ENCODE data around the gene DAAM1. TPM values are rescaled to one million over a fixed set of nuclear protein-coding genes. Genes with fewer than 3 reads are reported as not detected.

Gene DAAM1
- total and polyA plus RNA-seq, 8 donors = 5.8 to 204 (median 31.3) TPM

DNA sequence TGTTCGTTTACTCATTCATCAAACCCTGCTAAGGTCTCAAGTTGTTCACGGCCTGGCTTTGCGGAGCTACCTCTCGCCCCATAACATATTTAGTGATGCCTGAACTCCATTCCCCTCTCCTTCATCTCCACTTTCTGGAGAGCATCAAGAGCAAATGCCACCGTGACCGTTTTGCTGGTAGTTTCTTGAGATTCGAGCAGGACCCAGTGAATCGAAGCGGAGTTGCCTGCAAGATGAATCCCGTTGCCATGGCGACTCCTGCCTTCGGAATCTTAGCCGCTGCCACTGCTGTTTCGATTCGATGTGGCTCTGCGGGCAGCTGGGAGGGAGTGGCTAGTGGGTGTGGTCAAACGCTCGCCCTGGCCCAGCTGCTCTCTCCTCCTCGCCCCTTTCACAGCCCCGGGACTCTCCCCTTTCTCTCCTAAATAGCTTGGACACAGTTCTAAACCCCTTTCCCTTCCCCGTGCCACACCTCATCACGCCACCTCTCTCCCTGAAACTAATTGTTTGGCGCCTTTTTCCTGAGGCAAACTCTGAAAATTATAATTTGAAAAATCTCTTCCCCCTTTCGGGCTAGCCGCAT lies 1.4 kb downstream of the DAAM1 start:
- peak; percentile 84 to 94 for DNase-seq
- WGBS, 5 donors = 2 to 4% (median 3%) methylated on average over 25 of the region's 25 CpGs
- H3K27me3 ChIP-seq = no peaks in the 10 kb centered on the region
- no peaks in the 10 kb centered on the region for H3K36me3 ChIP-seq
- peak overlapping the region; percentile 66 to 89 (median 74) for H3K4me3 ChIP-seq
- H3K4me1 ChIP-seq = peaks cover 8 to 48% (median 27%) of the 10 kb centered on the region in 4 donors
- H3K27ac ChIP-seq = peak overlapping the region; percentile 92 to 98 (median 97)
- TF ChIP-seq POLR2AphosphoS5 (IDR thresholded peaks at IDR 0.05) (peak in 2 of 3 donors; percentile 36 to 43), EP300 (IDR thresholded peaks at IDR 0.05) (no peak)
- intact Hi-C loops (cut with DNase I; ENCODE audit: low total_unique reads) = no loop called here
- H3K9me3 ChIP-seq = no peaks in the 10 kb centered on the region

DNA sequence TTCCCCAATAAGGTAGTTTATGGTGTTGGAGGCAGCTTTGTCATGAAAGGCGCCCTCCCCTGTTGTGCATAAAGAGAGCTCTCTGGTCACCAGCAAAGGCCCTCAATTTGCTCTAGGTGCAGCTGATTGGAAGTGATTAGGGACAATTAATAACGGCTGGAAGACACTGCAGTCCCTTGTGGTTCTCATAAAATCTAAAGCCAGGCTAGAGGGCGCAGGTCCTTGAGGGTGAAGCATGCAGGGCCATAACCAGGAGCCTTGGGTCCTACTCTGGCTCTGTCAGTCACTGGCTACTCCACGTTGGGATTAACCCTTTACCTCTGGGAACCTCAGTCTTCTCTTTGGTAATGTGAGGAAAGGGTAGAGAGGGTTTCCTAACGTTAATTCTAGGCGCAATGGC lies 1.9 kb downstream of the DAAM1 start:
- peak in 1 of 2 donors; percentile 37 for DNase-seq
- H3K27ac ChIP-seq = peak overlapping the region in 4 of 5 donors; percentile 92 to 98 (median 97)
- peak overlapping the region; percentile 66 to 89 (median 74) for H3K4me3 ChIP-seq

DNA sequence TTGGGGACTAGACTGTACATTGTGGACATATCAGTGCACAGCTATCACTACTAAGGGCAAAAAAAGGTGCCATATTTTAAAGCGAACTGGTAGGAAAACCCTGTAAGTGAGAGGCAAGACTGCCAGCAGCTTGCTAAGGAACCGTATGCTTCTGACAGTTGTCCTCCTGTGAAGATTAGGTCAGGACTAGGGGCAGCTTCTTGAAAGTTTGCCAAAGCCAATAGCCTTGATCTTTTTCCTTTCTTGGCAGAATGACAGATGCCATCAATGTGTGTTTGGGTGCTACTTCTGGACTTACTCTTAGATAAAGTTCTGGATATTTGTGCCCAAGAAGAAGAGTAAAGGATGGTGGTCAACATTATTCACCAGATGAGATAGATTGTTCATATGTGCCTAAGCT lies 7.4 kb downstream of the DAAM1 start:
- Histone ChIP-seq H3K27me3 (no peaks in the 10 kb centered on the region), H3K4me1 (peaks cover 0 to 58% (median 16%) of the 10 kb centered on the region in 4 donors), H3K9me3 (no peaks in the 10 kb centered on the region), H3K4me3 (no peak overlapping the region), H3K27ac (no peak overlapping the region), H3K36me3 (no peaks in the 10 kb centered on the region)
- no peak for TF ChIP-seq EP300 (IDR thresholded peaks at IDR 0.05)
- no peak for TF ChIP-seq CTCF (IDR thresholded peaks at IDR 0.05)
- TF ChIP-seq POLR2A (IDR thresholded peaks at IDR 0.05) = no peak
- no peak for TF ChIP-seq POLR2AphosphoS5 (IDR thresholded peaks at IDR 0.05)
- DNase-seq = no peak
- intact Hi-C loops (cut with DNase I; ENCODE audit: low total_unique reads) = no loop called here
- 46 to 76% (median 65%) methylated on average over 2 of the region's 2 CpGs for WGBS, 5 donors

More for the DNA sequence above, 1.9 kb downstream of the DAAM1 start:
- Histone ChIP-seq H3K36me3 (no peaks in the 10 kb centered on the region), H3K4me1 (peaks cover 8 to 48% (median 27%) of the 10 kb centered on the region in 4 donors), H3K9me3 (no peaks in the 10 kb centered on the region), H3K27me3 (no peaks in the 10 kb centered on the region)
- no peak for TF ChIP-seq EP300 (IDR thresholded peaks at IDR 0.05)
- TF ChIP-seq CTCF (IDR thresholded peaks at IDR 0.05) = no peak
- no peak for TF ChIP-seq POLR2AphosphoS5 (IDR thresholded peaks at IDR 0.05)
- no peak for TF ChIP-seq POLR2A (IDR thresholded peaks at IDR 0.05)
- 29 to 36% (median 32%) methylated on average over 6 of the region's 6 CpGs for WGBS, 5 donors
- intact Hi-C loops (cut with DNase I; ENCODE audit: low total_unique reads) = no loop called here

DNA sequence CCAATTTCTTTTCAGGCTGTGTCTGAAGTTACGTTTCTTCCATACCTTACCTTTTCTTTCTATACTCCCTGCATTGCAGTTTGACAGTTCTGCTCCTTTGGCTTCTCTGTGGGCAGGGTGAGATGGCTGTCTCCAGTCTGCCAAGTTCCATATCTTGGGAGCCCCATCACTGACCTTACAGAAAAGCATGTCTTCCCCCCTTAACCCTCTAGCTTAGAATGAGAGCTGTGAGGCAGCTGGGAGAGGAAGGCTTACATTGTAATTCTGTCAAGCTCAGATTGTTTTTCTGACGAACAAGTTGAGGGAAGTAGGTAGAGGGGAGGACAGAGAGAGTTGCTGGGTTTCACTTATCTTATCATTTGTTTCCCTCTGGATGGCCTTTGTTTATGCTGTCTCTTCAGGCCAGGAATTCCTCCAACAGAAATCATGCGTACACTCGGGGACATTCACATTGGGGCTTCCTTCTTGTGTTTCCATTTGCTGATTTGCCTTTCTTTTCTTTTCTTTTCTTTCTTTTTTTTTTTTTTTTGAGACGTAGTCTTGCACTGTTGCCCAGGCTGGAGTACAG lies 9.3 kb downstream of the DAAM1 start:
- DNase-seq = no peak
- Histone ChIP-seq H3K27me3 (no peaks in the 10 kb centered on the region), H3K27ac (no peak overlapping the region), H3K4me3 (no peak overlapping the region), H3K36me3 (no peaks in the 10 kb centered on the region), H3K9me3 (no peaks in the 10 kb centered on the region), H3K4me1 (peaks cover 0 to 42% (median 13%) of the 10 kb centered on the region in 4 donors)
- intact Hi-C loops (cut with DNase I; ENCODE audit: low total_unique reads) = no loop called here
- no peak for TF ChIP-seq CTCF (IDR thresholded peaks at IDR 0.05)
- no peak for TF ChIP-seq EP300 (IDR thresholded peaks at IDR 0.05)
- TF ChIP-seq POLR2A (IDR thresholded peaks at IDR 0.05) = no peak
- TF ChIP-seq POLR2AphosphoS5 (IDR thresholded peaks at IDR 0.05) = no peak
- 61 to 83% (median 72%) methylated on average over 5 of the region's 5 CpGs for WGBS, 5 donors

DNA sequence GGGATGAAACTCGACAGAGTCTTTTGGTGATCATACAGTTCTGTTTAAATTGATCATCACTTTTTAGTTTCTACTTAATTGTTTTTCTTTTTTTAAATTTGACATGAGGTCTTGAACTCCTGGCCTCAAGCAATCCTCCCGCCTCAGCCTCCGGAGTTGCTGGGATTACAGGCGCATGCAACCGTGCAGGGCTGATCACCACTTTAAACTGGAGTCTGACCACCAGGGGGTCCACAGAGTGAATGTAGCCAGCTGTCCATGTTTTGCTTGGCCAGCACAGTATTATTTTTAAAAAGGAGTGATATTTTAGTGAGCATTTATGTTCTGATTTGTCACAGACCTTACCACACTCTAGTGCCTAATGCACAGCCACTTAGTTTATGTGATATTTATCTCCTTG lies 10.7 kb downstream of the DAAM1 start:
- no peaks in the 10 kb centered on the region for H3K36me3 ChIP-seq
- no peak for DNase-seq
- TF ChIP-seq POLR2AphosphoS5 (IDR thresholded peaks at IDR 0.05) (no peak), POLR2A (IDR thresholded peaks at IDR 0.05) (no peak), CTCF (IDR thresholded peaks at IDR 0.05) (no peak), EP300 (IDR thresholded peaks at IDR 0.05) (no peak)
- H3K9me3 ChIP-seq = no peaks in the 10 kb centered on the region
- no peak overlapping the region for H3K4me3 ChIP-seq
- intact Hi-C loops (cut with DNase I; ENCODE audit: low total_unique reads) = no loop called here
- peak overlapping the region in 1 of 5 donors; percentile 24 for H3K27ac ChIP-seq
- 75 to 94% (median 85%) methylated on average over 5 of the region's 5 CpGs for WGBS, 5 donors
- H3K4me1 ChIP-seq = peaks cover 0 to 36% (median 14%) of the 10 kb centered on the region in 4 donors
- no peaks in the 10 kb centered on the region for H3K27me3 ChIP-seq
